ENCODE measurements around the gene RNF208.

Gene RNF208

GRCh38 chr9:137198051-137198901 lies 23.8 kb downstream of the RNF208 start:
- no peak overlapping the region for H3K4me3 ChIP-seq (ENCODE audit: low read length)

GRCh38 chr9:137195525-137196220 lies 26.4 kb downstream of the RNF208 start:
- H2AFZ ChIP-seq (ENCODE audit: low read depth, low read length): no peak overlapping the region
- no peaks in the 10 kb centered on the region for H3K27me3 ChIP-seq (ENCODE audit: insufficient read depth, low read length)
- peaks cover 24% of the 10 kb centered on the region for H3K4me1 ChIP-seq (ENCODE audit: insufficient read depth, low read length)
- no peaks in the 10 kb centered on the region for H3K9me3 ChIP-seq (ENCODE audit: low read length)
- peaks cover 15% of the 10 kb centered on the region for H3K36me3 ChIP-seq (ENCODE audit: insufficient read depth, low read length)
- H3K4me3 ChIP-seq (ENCODE audit: low read length): no peak overlapping the region

More at GRCh38 chr9:137198051-137198901, 23.8 kb downstream of the RNF208 start:
- Histone ChIP-seq H3K4me1 (ENCODE audit: insufficient read depth, low read length) (peaks cover 40% of the 10 kb centered on the region), H2AFZ (ENCODE audit: low read depth, low read length) (no peak overlapping the region), H3K9me3 (ENCODE audit: low read length) (no peaks in the 10 kb centered on the region), H3K27me3 (ENCODE audit: insufficient read depth, low read length) (no peaks in the 10 kb centered on the region), H3K36me3 (ENCODE audit: insufficient read depth, low read length) (no peaks in the 10 kb centered on the region)

GRCh38 chr9:137194909-137195308 lies 27.1 kb downstream of the RNF208 start:
- Histone ChIP-seq H3K9me3 (ENCODE audit: low read length) (no peaks in the 10 kb centered on the region), H3K27me3 (ENCODE audit: insufficient read depth, low read length) (no peaks in the 10 kb centered on the region), H3K4me1 (ENCODE audit: insufficient read depth, low read length) (peaks cover 27% of the 10 kb centered on the region), H3K36me3 (ENCODE audit: insufficient read depth, low read length) (peaks cover 15% of the 10 kb centered on the region), H3K4me3 (ENCODE audit: low read length) (no peak overlapping the region), H2AFZ (ENCODE audit: low read depth, low read length) (no peak overlapping the region)

DNA sequence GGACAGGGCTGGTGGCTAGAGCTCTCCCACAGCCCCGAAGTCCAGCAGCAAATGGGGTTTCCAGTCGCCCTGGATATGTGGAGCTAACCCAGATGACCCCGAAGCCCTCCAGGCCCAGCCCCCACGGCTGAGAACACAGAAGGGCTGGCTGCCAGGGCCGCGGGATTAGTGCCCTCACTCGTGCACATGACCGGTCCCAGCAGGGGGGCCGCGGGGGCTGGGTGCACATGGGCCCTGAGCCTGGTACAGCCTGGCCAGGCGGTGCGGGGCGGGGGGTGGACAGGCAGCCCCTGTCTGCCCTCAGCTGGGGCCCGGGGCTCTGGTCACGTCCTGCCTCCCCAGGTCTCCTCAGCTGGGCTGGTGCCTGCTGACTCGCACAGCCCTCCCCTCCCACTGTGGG lies 27.7 kb downstream of the RNF208 start:
- Histone ChIP-seq H3K4me3 (ENCODE audit: low read length) (no peak overlapping the region), H3K9me3 (ENCODE audit: low read length) (no peaks in the 10 kb centered on the region), H2AFZ (ENCODE audit: low read depth, low read length) (no peak overlapping the region), H3K4me1 (ENCODE audit: insufficient read depth, low read length) (peaks cover 29% of the 10 kb centered on the region), H3K27me3 (ENCODE audit: insufficient read depth, low read length) (no peaks in the 10 kb centered on the region), H3K36me3 (ENCODE audit: insufficient read depth, low read length) (peaks cover 15% of the 10 kb centered on the region)

DNA sequence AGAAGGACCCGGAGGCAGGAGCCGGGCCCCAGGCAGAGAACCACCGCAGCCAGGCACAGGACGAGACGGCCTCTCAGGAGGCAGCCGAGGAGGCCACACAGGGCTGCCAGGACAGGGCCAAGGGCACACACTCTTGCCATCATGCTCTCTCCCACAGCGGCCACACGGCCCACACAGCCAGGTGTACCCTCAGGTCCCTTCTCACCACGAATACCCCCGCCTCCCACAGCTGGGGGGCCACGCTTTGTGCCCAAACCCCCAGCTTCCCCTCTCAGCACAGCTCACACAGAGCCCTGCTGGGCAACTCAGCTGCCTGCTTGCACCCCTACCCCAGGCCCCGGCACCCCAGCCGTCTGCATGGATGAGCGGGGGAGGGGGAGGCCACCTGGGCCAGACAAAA lies 28.3 kb downstream of the RNF208 start:
- no peaks in the 10 kb centered on the region for H3K9me3 ChIP-seq (ENCODE audit: low read length)

GRCh38 chr9:137192859-137193258 lies 29.2 kb downstream of the RNF208 start:
- Histone ChIP-seq H3K36me3 (ENCODE audit: insufficient read depth, low read length) (peaks cover 15% of the 10 kb centered on the region), H3K4me1 (ENCODE audit: insufficient read depth, low read length) (peaks cover 24% of the 10 kb centered on the region), H2AFZ (ENCODE audit: low read depth, low read length) (no peak overlapping the region), H3K27me3 (ENCODE audit: insufficient read depth, low read length) (no peaks in the 10 kb centered on the region), H3K9me3 (ENCODE audit: low read length) (no peaks in the 10 kb centered on the region), H3K4me3 (ENCODE audit: low read length) (no peak overlapping the region)

More for the DNA sequence above, 28.3 kb downstream of the RNF208 start:
- Histone ChIP-seq H3K4me3 (ENCODE audit: low read length) (no peak overlapping the region), H3K36me3 (ENCODE audit: insufficient read depth, low read length) (peaks cover 15% of the 10 kb centered on the region), H3K27me3 (ENCODE audit: insufficient read depth, low read length) (no peaks in the 10 kb centered on the region), H2AFZ (ENCODE audit: low read depth, low read length) (no peak overlapping the region), H3K4me1 (ENCODE audit: insufficient read depth, low read length) (peaks cover 27% of the 10 kb centered on the region)

GRCh38 chr9:137192448-137192780 lies 29.6 kb downstream of the RNF208 start:
- Histone ChIP-seq H3K27me3 (ENCODE audit: insufficient read depth, low read length) (no peaks in the 10 kb centered on the region), H3K4me1 (ENCODE audit: insufficient read depth, low read length) (peaks cover 28% of the 10 kb centered on the region), H3K4me3 (ENCODE audit: low read length) (no peak overlapping the region), H3K9me3 (ENCODE audit: low read length) (no peaks in the 10 kb centered on the region), H3K36me3 (ENCODE audit: insufficient read depth, low read length) (peaks cover 15% of the 10 kb centered on the region), H2AFZ (ENCODE audit: low read depth, low read length) (no peak overlapping the region)

DNA sequence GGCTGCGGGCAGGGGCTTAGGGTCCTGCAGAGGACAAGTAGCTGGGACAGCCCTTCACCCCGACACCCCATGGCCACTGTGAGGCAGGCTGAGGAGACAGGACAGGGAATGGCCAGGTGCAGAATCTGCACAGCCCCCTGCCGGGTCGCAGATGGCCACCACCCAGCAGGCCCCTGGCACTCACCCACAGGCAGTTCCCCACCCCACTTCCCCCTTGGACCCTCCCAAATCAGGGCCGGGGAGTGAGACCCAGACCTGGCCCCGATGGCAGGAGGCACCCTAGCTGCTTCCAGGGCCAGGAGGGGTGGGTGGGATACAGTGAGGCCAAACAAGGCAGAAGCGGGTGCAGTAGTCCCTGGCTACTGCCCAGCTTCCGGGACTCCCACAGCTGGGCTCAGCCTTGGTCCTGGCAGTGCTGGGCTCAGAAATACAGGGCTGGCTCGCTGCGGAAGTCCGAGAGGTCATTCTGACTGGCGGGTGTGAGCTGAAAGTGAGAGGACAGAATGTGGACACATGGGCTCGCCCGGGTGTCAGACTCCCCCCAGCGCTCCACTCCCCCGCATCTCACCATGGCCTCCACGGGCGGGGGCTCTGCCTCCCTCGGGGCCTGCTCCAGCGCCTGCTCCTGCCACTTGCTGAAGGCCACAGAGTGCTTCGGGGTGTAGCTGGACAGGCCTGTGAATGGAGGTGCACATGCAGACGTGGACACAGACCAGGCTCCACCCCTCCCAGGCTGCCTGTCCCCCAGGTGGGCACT lies 30.2 kb downstream of the RNF208 start:
- peaks cover 34% of the 10 kb centered on the region for H3K4me1 ChIP-seq (ENCODE audit: insufficient read depth, low read length)
- no peaks in the 10 kb centered on the region for H3K27me3 ChIP-seq (ENCODE audit: insufficient read depth, low read length)
- H3K4me3 ChIP-seq (ENCODE audit: low read length): no peak overlapping the region
- no peak overlapping the region for H2AFZ ChIP-seq (ENCODE audit: low read depth, low read length)
- H3K9me3 ChIP-seq (ENCODE audit: low read length): no peaks in the 10 kb centered on the region
- H3K36me3 ChIP-seq (ENCODE audit: insufficient read depth, low read length): peaks cover 15% of the 10 kb centered on the region

- H3K4me1 ChIP-seq (ENCODE audit: insufficient read depth, low read length): peaks cover 40% of the 10 kb centered on the region
- no peaks in the 10 kb centered on the region for H3K9me3 ChIP-seq (ENCODE audit: low read length)
- no peak overlapping the region for H2AFZ ChIP-seq (ENCODE audit: low read depth, low read length)
- peaks cover 15% of the 10 kb centered on the region for H3K36me3 ChIP-seq (ENCODE audit: insufficient read depth, low read length)
- no peaks in the 10 kb centered on the region for H3K27me3 ChIP-seq (ENCODE audit: insufficient read depth, low read length)
- no peak overlapping the region for H3K4me3 ChIP-seq (ENCODE audit: low read length)
These were observed 30.8 kb downstream of the RNF208 start for GRCh38 chr9:137191245-137191644.

DNA sequence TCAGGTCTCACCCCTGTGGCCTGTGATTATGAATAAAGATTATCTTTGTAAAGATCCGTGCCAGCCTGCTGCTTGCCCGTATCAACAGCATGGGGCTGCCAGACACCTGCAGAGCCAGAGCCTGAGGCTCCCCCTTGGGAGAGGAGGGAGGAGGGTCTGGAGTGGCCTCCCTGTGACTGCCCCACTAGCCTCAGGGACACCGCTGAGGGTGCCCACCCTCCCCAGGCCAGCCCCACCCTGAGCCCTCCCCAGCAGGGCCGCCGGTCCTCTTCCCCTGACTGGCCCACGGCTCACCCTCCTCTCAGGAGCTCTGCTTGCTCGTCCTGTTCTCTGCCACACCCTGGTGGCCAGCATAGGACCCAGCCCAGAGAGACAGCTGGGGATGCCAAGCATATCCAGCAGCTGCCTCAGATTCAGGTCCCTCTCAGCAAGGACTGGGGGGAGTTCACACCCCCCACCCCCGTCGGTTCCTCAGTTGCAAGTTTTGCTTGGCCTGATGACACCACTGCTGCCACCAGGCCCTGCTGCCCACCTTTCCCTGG lies 31.7 kb downstream of the RNF208 start:
- H3K4me3 ChIP-seq (ENCODE audit: low read length): no peak overlapping the region
- no peak overlapping the region for H2AFZ ChIP-seq (ENCODE audit: low read depth, low read length)
- H3K9me3 ChIP-seq (ENCODE audit: low read length): no peaks in the 10 kb centered on the region
- peaks cover 17% of the 10 kb centered on the region for H3K36me3 ChIP-seq (ENCODE audit: insufficient read depth, low read length)
- H3K4me1 ChIP-seq (ENCODE audit: insufficient read depth, low read length): peaks cover 41% of the 10 kb centered on the region
- no peaks in the 10 kb centered on the region for H3K27me3 ChIP-seq (ENCODE audit: insufficient read depth, low read length)

GRCh38 chr9:137189297-137190295 lies 32.4 kb downstream of the RNF208 start:
- peak overlapping the region; percentile 96 for H3K4me3 ChIP-seq (ENCODE audit: low read length)
- no peaks in the 10 kb centered on the region for H3K9me3 ChIP-seq (ENCODE audit: low read length)
- peaks cover 37% of the 10 kb centered on the region for H3K4me1 ChIP-seq (ENCODE audit: insufficient read depth, low read length)
- H3K27me3 ChIP-seq (ENCODE audit: insufficient read depth, low read length): no peaks in the 10 kb centered on the region
- peaks cover 25% of the 10 kb centered on the region for H3K36me3 ChIP-seq (ENCODE audit: insufficient read depth, low read length)
- no peak overlapping the region for H2AFZ ChIP-seq (ENCODE audit: low read depth, low read length)
